Lung (tissue), 12 donors: Measurements from ENCODE around the gene MILR1. TPM values are rescaled to one million over a fixed set of nuclear protein-coding genes. Genes with fewer than 3 reads are reported as not detected.
A peak's percentile ranks its signal among the peaks of the same experiment; 100 is the strongest.

Experiments used
- ATAC-seq: fragments of 200-7000 bp; cut with Tn5 transposase; one replicate; pipeline ENCODE4 v1.9.1; 2020; ENCODE audit warnings: moderate number of reproducible peaks; ENCODE audit not compliant: insufficient read depth, low FRiP score
- DNase-seq, 3 donors: peaks; one replicate each; pipeline ENCODE4 v3.0.0-alpha.2; 2013 to 2017
- H3K27ac ChIP-seq, 2 donors: one replicate each; pipeline ENCODE4 v1.5.1; 2013; ENCODE audit warnings: mild to moderate bottlenecking in 2 of 2, moderate library complexity in 2 of 2, control low read depth in 1 of 2, inconsistent platforms in 1 of 2, low read depth in 1 of 2, low read length in 1 of 2
- H3K27me3 ChIP-seq, 3 donors: one replicate each; pipeline ENCODE4 v1.5.1; 2013; ENCODE audit warnings: low read length in 2 of 3; ENCODE audit not compliant: control insufficient read depth in 3 of 3, insufficient read depth in 3 of 3
- H3K36me3 ChIP-seq, 4 donors: one replicate each; pipeline ENCODE4 v1.5.1; 2013; ENCODE audit warnings: low read length in 4 of 4, mild to moderate bottlenecking in 1 of 4, moderate library complexity in 1 of 4; ENCODE audit not compliant: control insufficient read depth in 4 of 4, insufficient read depth in 4 of 4
- H3K4me1 ChIP-seq, 5 donors: one replicate each; pipeline ENCODE4 v1.5.1; 2013; ENCODE audit warnings: low read length in 5 of 5, mild to moderate bottlenecking in 2 of 5, moderate library complexity in 1 of 5; ENCODE audit not compliant: control insufficient read depth in 5 of 5, insufficient read depth in 5 of 5
- H3K4me3 ChIP-seq: one replicate; pipeline ENCODE4 v1.5.1; 2013; ENCODE audit warnings: mild to moderate bottlenecking, control low read depth, moderate library complexity
- H3K9ac ChIP-seq, 2 donors: one replicate each; pipeline ENCODE4 v1.5.1; 2013; ENCODE audit warnings: low read length in 2 of 2, control low read depth in 1 of 2; ENCODE audit not compliant: insufficient read depth in 1 of 2
- H3K9me3 ChIP-seq, 4 donors: one replicate each; pipeline ENCODE4 v1.5.1; 2013; ENCODE audit warnings: low read length in 3 of 4, mild to moderate bottlenecking in 1 of 4, moderate library complexity in 1 of 4; ENCODE audit not compliant: control insufficient read depth in 4 of 4, insufficient read depth in 3 of 4
- CTCF ChIP-seq: IDR thresholded peaks from 2 replicates; pipeline ENCODE4 v1.5.1; 2012; ENCODE audit warnings: mild to moderate bottlenecking; ENCODE audit errors: control extremely low read depth, extremely low read depth
- WGBS, 2 donors: extraction: QIAGEN DNeasy Blood & Tissue Kit; methylation state at CpG; one replicate each; pipeline ENCODE4 v1.1.7; 2013; 5-methylcytosine and 5-hydroxymethylcytosine counted together
- polyA plus RNA-seq, 2 donors: library from polyadenylated mRNA; stranded (reverse); fragments of 200-250 nt; gene quantifications; one replicate each; pipeline ENCODE4 v1.2.1, GENCODE V29; 2013
- total RNA-seq, 2 donors: library from RNA; depleted of rRNA in 1 of 2; stranded (reverse); fragments of >200 nt in 1 of 2; gene quantifications; one replicate each; pipeline ENCODE4 v1.2.1, GENCODE V29; 2014 to 2021
- donor health status: control.
- donor health status: control.
- donor health status: Bipolar disorder and iron deficiency.
- donor health status: healthy.
- donor health status: DM: yes; HTN: yes; CAD: no.

Gene MILR1
- total and polyA plus RNA-seq, 4 donors: 6.9 to 36.3 (median 16.7) TPM

- Histone ChIP-seq H3K9me3 (no peaks in the 10 kb centered on the region), H3K4me3 (no peak overlapping the region), H3K27ac (no peak overlapping the region), H3K4me1 (peaks cover 0 to 26% (median 11%) of the 10 kb centered on the region in 5 donors), H3K36me3 (peaks cover 25 to 67% (median 55%) of the 10 kb centered on the region in 4 donors), H3K9ac (no peak overlapping the region), H3K27me3 (no peaks in the 10 kb centered on the region)
- no peak for ATAC-seq
- no peak for DNase-seq
- TF ChIP-seq CTCF: no peak
- WGBS, 2 donors: 65 to 79% methylated on average over 2 of the region's 2 CpGs
Observed at GRCh38 chr17:64502809-64503208, 53.9 kb downstream of the MILR1 start.

- 64 to 71% methylated on average over 5 of the region's 5 CpGs for WGBS, 2 donors
- Histone ChIP-seq H3K27me3 (no peaks in the 10 kb centered on the region), H3K4me1 (peaks cover 0 to 21% (median 12%) of the 10 kb centered on the region in 5 donors), H3K9me3 (no peaks in the 10 kb centered on the region), H3K27ac (peak overlapping the region in 1 of 2 donors; percentile 39), H3K4me3 (no peak overlapping the region), H3K9ac (peak overlapping the region in 1 of 2 donors; percentile 26), H3K36me3 (peaks cover 25 to 67% (median 52%) of the 10 kb centered on the region in 4 donors)
- ATAC-seq (no peak), DNase-seq (peak in 1 of 3 donors; percentile 15)
- TF ChIP-seq CTCF: no peak
Observed at GRCh38 chr17:64503341-64503740, 54.4 kb downstream of the MILR1 start.

- peaks cover 0 to 23% (median 18%) of the 10 kb centered on the region in 5 donors for H3K4me1 ChIP-seq
- peak overlapping the region in 1 of 2 donors; percentile 93 for H3K27ac ChIP-seq
- DNase-seq (peak in 2 of 3 donors; percentile 10 to 33), ATAC-seq (no peak)
- no peak for TF ChIP-seq CTCF
- H3K9me3 ChIP-seq: no peaks in the 10 kb centered on the region
- H3K9ac ChIP-seq: peak overlapping the region; percentile 98 to 100
- peak overlapping the region; percentile 99 for H3K4me3 ChIP-seq
- H3K27me3 ChIP-seq: no peaks in the 10 kb centered on the region
- peaks cover 24 to 69% (median 50%) of the 10 kb centered on the region in 4 donors for H3K36me3 ChIP-seq
- WGBS, 2 donors: 29 to 51% methylated on average over 7 of the region's 7 CpGs
Observed at GRCh38 chr17:64503821-64504768, 55.2 kb downstream of the MILR1 start.
